ENCODE measurements around the gene ST6GALNAC4. TPM values are rescaled to one million over a fixed set of nuclear protein-coding genes. Genes with fewer than 3 reads are reported as not detected.
A peak's percentile ranks its signal among the peaks of the same experiment; 100 is the strongest.

Gene ST6GALNAC4
- total and polyA plus RNA-seq, 9 of the 15 experiments (the other 6 are each of a cell fraction or from before 2014, with no cell fraction given): 2.6 to 43.1 (median 15.4) TPM

- TF ChIP-seq, protein P1, sequence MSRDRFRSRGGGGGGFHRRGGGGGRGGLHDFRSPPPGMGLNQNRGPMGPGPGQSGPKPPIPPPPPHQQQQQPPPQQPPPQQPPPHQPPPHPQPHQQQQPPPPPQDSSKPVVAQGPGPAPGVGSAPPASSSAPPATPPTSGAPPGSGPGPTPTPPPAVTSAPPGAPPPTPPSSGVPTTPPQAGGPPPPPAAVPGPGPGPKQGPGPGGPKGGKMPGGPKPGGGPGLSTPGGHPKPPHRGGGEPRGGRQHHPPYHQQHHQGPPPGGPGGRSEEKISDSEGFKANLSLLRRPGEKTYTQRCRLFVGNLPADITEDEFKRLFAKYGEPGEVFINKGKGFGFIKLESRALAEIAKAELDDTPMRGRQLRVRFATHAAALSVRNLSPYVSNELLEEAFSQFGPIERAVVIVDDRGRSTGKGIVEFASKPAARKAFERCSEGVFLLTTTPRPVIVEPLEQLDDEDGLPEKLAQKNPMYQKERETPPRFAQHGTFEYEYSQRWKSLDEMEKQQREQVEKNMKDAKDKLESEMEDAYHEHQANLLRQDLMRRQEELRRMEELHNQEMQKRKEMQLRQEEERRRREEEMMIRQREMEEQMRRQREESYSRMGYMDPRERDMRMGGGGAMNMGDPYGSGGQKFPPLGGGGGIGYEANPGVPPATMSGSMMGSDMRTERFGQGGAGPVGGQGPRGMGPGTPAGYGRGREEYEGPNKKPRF (IDR thresholded peaks at IDR 0.05; ENCODE audit: low read depth, low read length): no peak
- TF ChIP-seq ZNF445 (CRISPR knock-in tag; IDR thresholded peaks at IDR 0.05; ENCODE audit: low read depth): no peak
Observed at GRCh38 chr9:127898433-127899127, 18.3 kb downstream of the ST6GALNAC4 start (continued).

DNA sequence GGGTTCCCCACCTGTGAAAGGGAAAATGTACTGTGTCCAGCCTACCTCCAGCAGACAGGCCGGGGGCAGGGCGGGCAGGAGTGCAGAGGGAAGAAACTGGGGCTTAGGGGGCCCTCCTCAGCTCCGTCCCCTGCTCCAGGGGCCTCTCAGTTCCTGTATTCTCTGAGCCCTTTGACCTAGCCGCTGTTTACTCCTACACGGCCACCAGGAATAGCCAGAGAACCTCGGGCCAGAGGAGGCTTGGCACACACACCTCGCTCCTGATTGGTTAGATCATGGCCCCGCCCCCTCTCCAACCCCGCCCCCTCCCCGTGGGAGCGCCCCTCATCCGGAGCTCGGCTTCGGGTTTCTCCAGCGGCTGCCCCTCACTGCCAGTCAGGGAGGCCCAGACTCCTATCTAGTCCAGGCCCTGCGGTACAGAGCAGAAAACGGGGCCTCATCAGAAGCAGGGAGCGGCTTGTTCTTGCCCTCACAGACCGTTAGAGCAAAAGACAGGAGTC lies 19.6 kb downstream of the ST6GALNAC4 start:
- Histone ChIP-seq H4K20me1 (replicated peaks; ENCODE audit: control insufficient read depth, insufficient read depth, low read length) (no peaks in the 10 kb centered on the region; the same call in 1 of the 2 replicates), H3K36me3 (ENCODE audit: control insufficient read depth, insufficient read depth, low read length) (peaks cover 49% of the 10 kb centered on the region), H3K27ac (ENCODE audit: extremely low read depth, low read depth, low read length) (peak overlapping the region; percentile 58), H3K79me2 (ENCODE audit: control insufficient read depth, insufficient read depth, low read length) (peaks cover 27% of the 10 kb centered on the region), H3K4me1 (replicated peaks in 1 of 2; ENCODE audit: control insufficient read depth in 2 of 2, insufficient read depth in 2 of 2, low read length in 2 of 2) (peaks cover 11 to 42% of the 10 kb centered on the region in 2 experiments), H3K9ac (ENCODE audit: insufficient read depth in 1 of 2, low read depth in 2 of 2, low read length in 2 of 2) (peak overlapping the region in 1 of 2 experiments; percentile 84; a peak in 2 of 4 replicates), H3K4me2 (ENCODE audit: insufficient read depth, low read length) (peak overlapping the region; percentile 51), H2AFZ (ENCODE audit: low read depth, low read length) (no peak overlapping the region), H3K27me3 (ENCODE audit: control insufficient read depth in 2 of 2, insufficient read depth in 2 of 2, low read length in 2 of 2) (no peaks in the 10 kb centered on the region), H3K4me3 (peak overlapping the region; percentile 14; the same call in 1 of the 2 replicates), H3K9me1 (ENCODE audit: control insufficient read depth, insufficient read depth, low read length) (no peaks in the 10 kb centered on the region), H3K9me3 (replicated peaks; ENCODE audit: control insufficient read depth, insufficient read depth, low read depth, low read length) (peaks cover 4% of the 10 kb centered on the region)
- ATAC-seq (peak; percentile 83), DNase-seq (ENCODE audit: extremely low read depth in 1 of 4, low spot score in 3 of 4) (peak; percentile 85 to 95 (median 94)), FAIRE-seq (peak; percentile 84)
- ChIA-PET POLR2A (interaction anchor here (0.6 to 2.9 kb wide), 9 partner anchors 9 to 156 kb away, joined by 3 to 12 read pairs (median 4); no protein-coding TSS in a partner anchor), CTCF (ENCODE audit: low intra/inter-chr PET ratio) (interaction anchor here (0.8 kb wide), 1 partner anchor 38 kb away, joined by 4 read pairs; no protein-coding TSS in a partner anchor)
- BruUV-seq (replicated peaks): no TSS peak
- in situ Hi-C loops (cut with MboI): no loop called here
- WGBS (ENCODE audit: insufficient coverage, low coverage, missing lambda C conversion rate): 11% methylated on average over 5 of the region's 19 CpGs
- intact Hi-C loops (cut with micrococcal nuclease): loop anchor here (2.0 kb wide), 1 partner anchor 20 kb away; the partner anchor contains the start of gene ST6GALNAC4
- TF ChIP-seq GATAD2B (IDR thresholded peaks at IDR 0.05; ENCODE audit: borderline replicate concordance) (no peak), ZNF175 (CRISPR knock-in tag; IDR thresholded peaks at IDR 0.05; ENCODE audit: low read depth) (no peak), PCBP2 (IDR thresholded peaks at IDR 0.05; ENCODE audit: low read depth, low read length, poor library complexity, severe bottlenecking) (no peak), HOXB6 (CRISPR knock-in tag; IDR thresholded peaks at IDR 0.05; ENCODE audit: borderline replicate concordance) (no peak), MAFG (tag; conservative IDR thresholded peaks at IDR 0.05) (no peak), NFRKB (IDR thresholded peaks at IDR 0.05; ENCODE audit: low read depth) (no peak), CREBBP (IDR thresholded peaks at IDR 0.05; ENCODE audit: low read depth, low read length) (no peak), RFX7 (CRISPR knock-in tag; IDR thresholded peaks at IDR 0.05) (no peak), NR2C2 (CRISPR knock-in tag; IDR thresholded peaks at IDR 0.05) (no peak), NR2C2 (tag; IDR thresholded peaks at IDR 0.05) (peak; percentile 72), XRCC5 (IDR thresholded peaks at IDR 0.05; ENCODE audit: low read depth, low read length) (0 out of 2 replicates have a peak, but pooled peaks have one; percentile 26), ZBTB43 (CRISPR knock-in tag; IDR thresholded peaks at IDR 0.05) (no peak)
- TF ChIP-seq, protein P2, sequence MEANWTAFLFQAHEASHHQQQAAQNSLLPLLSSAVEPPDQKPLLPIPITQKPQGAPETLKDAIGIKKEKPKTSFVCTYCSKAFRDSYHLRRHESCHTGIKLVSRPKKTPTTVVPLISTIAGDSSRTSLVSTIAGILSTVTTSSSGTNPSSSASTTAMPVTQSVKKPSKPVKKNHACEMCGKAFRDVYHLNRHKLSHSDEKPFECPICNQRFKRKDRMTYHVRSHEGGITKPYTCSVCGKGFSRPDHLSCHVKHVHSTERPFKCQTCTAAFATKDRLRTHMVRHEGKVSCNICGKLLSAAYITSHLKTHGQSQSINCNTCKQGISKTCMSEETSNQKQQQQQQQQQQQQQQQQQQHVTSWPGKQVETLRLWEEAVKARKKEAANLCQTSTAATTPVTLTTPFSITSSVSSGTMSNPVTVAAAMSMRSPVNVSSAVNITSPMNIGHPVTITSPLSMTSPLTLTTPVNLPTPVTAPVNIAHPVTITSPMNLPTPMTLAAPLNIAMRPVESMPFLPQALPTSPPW (CRISPR knock-in tag; IDR thresholded peaks at IDR 0.05): peak; percentile 73
